Caco-2 (cell line): Measurements from ENCODE around the gene ADGRV1. TPM values are rescaled to one million over a fixed set of nuclear protein-coding genes. Genes with fewer than 3 reads are reported as not detected.
A peak's percentile ranks its signal among the peaks of the same experiment; 100 is the strongest.

Experiments used
- BruUV-seq: library from RNA; stranded (reverse); fragments of 400-500 nt; replicated peaks from 2 replicates; lab custom pipeline; 2021; lab: Mats Ljungman, UMichigan
- CTCF ChIA-PET: fragments of 300-600 bp; sonication (Branson Sonifier 250); formaldehyde crosslinking; loops from one replicate; lab custom pipeline; 2022; ENCODE audit warnings: antibody characterized with exemption; lab: Charles Lee
- POLR2A ChIA-PET: fragments of 300-600 bp; sonication (Branson Sonifier 250); formaldehyde crosslinking; loops from one replicate; lab custom pipeline; 2022; ENCODE audit warnings: antibody characterized with exemption; lab: Charles Lee
- DNase-seq, 2 experiments: peaks; one replicate each; pipeline versions ENCODE4 v3.0.0 to v3.0.0-alpha.2; 2020 to 2022
- H3K27me3 ChIP-seq: replicated peaks from 2 replicates; pipeline ENCODE4 v1.6.0; 2011; ENCODE audit warnings: low read length; ENCODE audit not compliant: control insufficient read depth, insufficient read depth
- H3K36me3 ChIP-seq: 2 replicates; pipeline ENCODE4 v1.5.1; 2011; ENCODE audit warnings: low read length; ENCODE audit not compliant: control insufficient read depth, insufficient read depth
- H3K4me1 ChIP-seq: fragments of 250-450 bp; sonication (Bioruptor Pico); 2 replicates; pipeline ENCODE4 v1.5.1; 2020; ENCODE audit warnings: mild to moderate bottlenecking
- H3K4me3 ChIP-seq: 2 replicates; pipeline ENCODE4 v1.5.1; 2011; ENCODE audit warnings: low read depth, mild to moderate bottlenecking, control low read depth, low read length
- H3K9me3 ChIP-seq: fragments of 250-450 bp; sonication (Bioruptor Pico); 2 replicates; pipeline ENCODE4 v1.5.1; 2020; ENCODE audit warnings: mild to moderate bottlenecking, moderate library complexity
- H3K27ac Mint-ChIP-seq: one replicate; pipeline ENCODE4 v1.8.0; 2022; ENCODE audit warnings: mixed read lengths; ENCODE audit not compliant: unreplicated experiment
- H3K27me3 Mint-ChIP-seq: one replicate; pipeline ENCODE4 v1.8.0; 2022; ENCODE audit warnings: mixed read lengths; ENCODE audit not compliant: insufficient read depth, unreplicated experiment
- H3K36me3 Mint-ChIP-seq: one replicate; pipeline ENCODE4 v1.8.0; 2022; ENCODE audit warnings: mild to moderate bottlenecking, mixed read lengths; ENCODE audit not compliant: insufficient read depth, unreplicated experiment
- H3K4me1 Mint-ChIP-seq: one replicate; pipeline ENCODE4 v1.8.0; 2022; ENCODE audit warnings: low read depth, mixed read lengths; ENCODE audit not compliant: unreplicated experiment
- H3K4me3 Mint-ChIP-seq: one replicate; pipeline ENCODE4 v1.8.0; 2022; ENCODE audit warnings: mild to moderate bottlenecking, moderate library complexity, mixed read lengths; ENCODE audit not compliant: unreplicated experiment
- H3K9me3 Mint-ChIP-seq: one replicate; pipeline ENCODE4 v1.8.0; 2022; ENCODE audit warnings: mixed read lengths; ENCODE audit not compliant: unreplicated experiment
- intact Hi-C: fragments of 100-400 bp; cut with micrococcal nuclease; formaldehyde crosslinking; loops from one replicate; pipeline ENCODE4 v1.10.0; 2022; ENCODE audit not compliant: unreplicated experiment
- total RNA-seq: library from RNA; stranded (reverse); gene quantifications from 2 replicates; pipeline ENCODE4 v1.2.3, GENCODE V29; 2022
- TF ChIP-seq, protein P1 (sequence below), 2 experiments: fragments of 200-600 bp in 1 of 2; IDR thresholded peaks; 1 replicate in 1 of 2; 2 replicates in 1 of 2; pipeline versions ENCODE4 v1.5.1 to v1.8.0; 2011 to 2022; ENCODE audit warnings: antibody characterized with exemption in 1 of 2, control low read depth in 1 of 2, inconsistent platforms in 1 of 2, low read depth in 1 of 2, low read length in 1 of 2, mild to moderate bottlenecking in 1 of 2, moderate library complexity in 1 of 2; ENCODE audit not compliant: insufficient read depth in 1 of 2, severe bottlenecking in 1 of 2, unreplicated experiment in 1 of 2

Gene ADGRV1
- total RNA-seq, 1 experiment from 2014 or later: 23.2 TPM

DNA sequence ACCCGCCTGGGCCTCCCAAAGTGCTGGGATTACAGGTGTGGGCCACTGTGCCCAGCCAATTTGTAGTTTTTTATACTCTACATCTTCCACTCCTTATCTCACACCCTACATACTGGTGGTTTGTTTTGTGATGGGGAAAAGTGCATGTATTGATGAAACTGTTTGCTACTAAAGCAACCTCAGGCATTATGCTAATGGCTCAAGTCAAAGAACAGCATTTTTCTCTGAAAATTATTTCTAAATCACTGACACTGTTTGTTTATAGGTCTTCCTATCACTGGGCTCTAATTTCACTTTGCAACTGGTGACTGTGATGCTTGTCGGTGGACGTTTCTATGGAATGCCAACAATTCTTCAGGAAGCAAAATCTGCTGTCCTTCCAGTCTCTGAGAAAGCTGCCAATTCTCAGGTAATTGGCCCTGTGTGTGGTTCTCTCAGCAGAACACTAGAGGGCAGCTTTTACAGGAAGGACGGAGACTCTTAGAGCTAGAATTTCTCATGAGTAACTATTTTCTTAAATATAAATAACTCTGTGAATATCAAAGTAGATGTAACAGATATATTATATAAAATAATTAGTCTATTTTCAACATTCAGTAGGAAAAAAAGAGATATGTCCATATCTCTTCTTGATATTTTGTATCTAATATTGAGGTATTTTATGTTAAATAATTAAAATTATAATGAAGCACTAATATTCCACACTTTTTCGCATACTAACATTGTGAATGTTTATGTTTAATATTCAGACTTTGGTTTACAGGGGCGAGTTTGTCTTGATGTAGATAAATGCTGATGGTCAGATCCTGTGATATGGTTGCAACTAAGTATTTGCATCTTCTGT lies 244.1 kb downstream of the ADGRV1 start:
- no peak overlapping the region for H3K27ac Mint-ChIP-seq
- peak; percentile 53 to 54 for DNase-seq
- Histone ChIP-seq H3K9me3 (0 out of 2 replicates have a peak, but pooled peaks cover under 1% of the 10 kb centered on the region), H3K4me1 (no peaks in the 10 kb centered on the region), H3K36me3 (no peaks in the 10 kb centered on the region), H3K27me3 (no peaks in the 10 kb centered on the region), H3K4me3 (no peak overlapping the region)
- H3K4me1 Mint-ChIP-seq: no peaks in the 10 kb centered on the region
- POLR2A ChIA-PET: interaction anchor here (0.9 kb wide), 1 partner anchor 581 kb away, joined by 7 read pairs; the partner anchor contains the start of gene ARRDC3
- intact Hi-C loops: loop anchor here (1.0 kb wide), 2 partner anchors 48 to 617 kb away; no protein-coding TSS in a partner anchor
- no TSS peak for BruUV-seq
- no peaks in the 10 kb centered on the region for H3K36me3 Mint-ChIP-seq
- TF ChIP-seq, protein P1, sequence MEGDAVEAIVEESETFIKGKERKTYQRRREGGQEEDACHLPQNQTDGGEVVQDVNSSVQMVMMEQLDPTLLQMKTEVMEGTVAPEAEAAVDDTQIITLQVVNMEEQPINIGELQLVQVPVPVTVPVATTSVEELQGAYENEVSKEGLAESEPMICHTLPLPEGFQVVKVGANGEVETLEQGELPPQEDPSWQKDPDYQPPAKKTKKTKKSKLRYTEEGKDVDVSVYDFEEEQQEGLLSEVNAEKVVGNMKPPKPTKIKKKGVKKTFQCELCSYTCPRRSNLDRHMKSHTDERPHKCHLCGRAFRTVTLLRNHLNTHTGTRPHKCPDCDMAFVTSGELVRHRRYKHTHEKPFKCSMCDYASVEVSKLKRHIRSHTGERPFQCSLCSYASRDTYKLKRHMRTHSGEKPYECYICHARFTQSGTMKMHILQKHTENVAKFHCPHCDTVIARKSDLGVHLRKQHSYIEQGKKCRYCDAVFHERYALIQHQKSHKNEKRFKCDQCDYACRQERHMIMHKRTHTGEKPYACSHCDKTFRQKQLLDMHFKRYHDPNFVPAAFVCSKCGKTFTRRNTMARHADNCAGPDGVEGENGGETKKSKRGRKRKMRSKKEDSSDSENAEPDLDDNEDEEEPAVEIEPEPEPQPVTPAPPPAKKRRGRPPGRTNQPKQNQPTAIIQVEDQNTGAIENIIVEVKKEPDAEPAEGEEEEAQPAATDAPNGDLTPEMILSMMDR (IDR thresholded peaks at IDR 0.05; ENCODE audit: insufficient read depth in 1 of 2, low read depth in 1 of 2, low read length in 1 of 2, severe bottlenecking in 1 of 2, unreplicated experiment in 1 of 2): peak; percentile 75 to 86
- no peak overlapping the region for H3K4me3 Mint-ChIP-seq
- H3K27me3 Mint-ChIP-seq: no peaks in the 10 kb centered on the region
- CTCF ChIA-PET: interaction anchor here (0.9 to 1.8 kb wide), 4 partner anchors 19 to 617 kb away, joined by 3 to 13 read pairs (median 5); no protein-coding TSS in a partner anchor
- peaks cover 22% of the 10 kb centered on the region for H3K9me3 Mint-ChIP-seq

- no TSS peak for BruUV-seq
- TF ChIP-seq, protein P1 (IDR thresholded peaks at IDR 0.05; ENCODE audit: insufficient read depth in 1 of 2, low read depth in 1 of 2, low read length in 1 of 2, severe bottlenecking in 1 of 2, unreplicated experiment in 1 of 2): no peak
- Mint-ChIP-seq H3K27me3 (no peaks in the 10 kb centered on the region), H3K9me3 (peaks cover 15% of the 10 kb centered on the region), H3K4me3 (no peak overlapping the region), H3K27ac (no peak overlapping the region), H3K36me3 (no peaks in the 10 kb centered on the region), H3K4me1 (no peaks in the 10 kb centered on the region)
- Histone ChIP-seq H3K27me3 (no peaks in the 10 kb centered on the region), H3K36me3 (no peaks in the 10 kb centered on the region), H3K4me1 (no peaks in the 10 kb centered on the region), H3K9me3 (no peaks in the 10 kb centered on the region), H3K4me3 (no peak overlapping the region)
- POLR2A ChIA-PET: no interaction called here
- DNase-seq: peak in 1 of 2 experiments; percentile 5
- CTCF ChIA-PET: interaction anchor here (1.0 to 1.8 kb wide), 3 partner anchors 20 to 616 kb away, joined by 4 to 13 read pairs (median 6); no protein-coding TSS in a partner anchor
- intact Hi-C loops: no loop called here
Observed at GRCh38 chr5:90803381-90803780, 244.8 kb downstream of the ADGRV1 start.

DNA sequence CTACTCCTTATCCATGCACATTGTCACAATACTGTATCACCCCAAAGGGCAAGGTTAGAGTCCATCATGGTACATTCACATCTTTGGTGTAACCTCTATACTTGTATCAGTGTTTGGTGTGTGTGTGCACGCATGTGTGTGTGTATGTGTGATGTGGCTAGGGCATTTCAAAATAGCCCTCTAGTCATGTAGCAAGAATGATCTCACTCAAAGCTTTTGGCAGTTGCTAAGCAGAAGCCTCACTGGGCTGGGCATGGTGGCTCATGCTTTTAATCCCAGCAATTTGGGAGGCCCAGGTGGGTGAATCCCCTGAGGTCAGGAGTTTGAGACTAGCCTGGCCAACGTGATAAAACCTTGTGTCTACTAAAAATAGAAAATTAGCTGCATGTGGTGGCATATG lies 245.3 kb downstream of the ADGRV1 start:
- no peak for DNase-seq
- H3K4me1 Mint-ChIP-seq: no peaks in the 10 kb centered on the region
- TF ChIP-seq, protein P1 (IDR thresholded peaks at IDR 0.05; ENCODE audit: insufficient read depth in 1 of 2, low read depth in 1 of 2, low read length in 1 of 2, severe bottlenecking in 1 of 2, unreplicated experiment in 1 of 2): no peak
- ChIA-PET POLR2A (no interaction called here), CTCF (interaction anchor here (1.4 to 1.8 kb wide), 2 partner anchors 581 to 616 kb away, joined by 6 to 13 read pairs; no protein-coding TSS in a partner anchor)
- no peaks in the 10 kb centered on the region for H3K27me3 Mint-ChIP-seq
- Histone ChIP-seq H3K36me3 (no peaks in the 10 kb centered on the region), H3K9me3 (no peaks in the 10 kb centered on the region), H3K27me3 (no peaks in the 10 kb centered on the region), H3K4me3 (no peak overlapping the region), H3K4me1 (no peaks in the 10 kb centered on the region)
- H3K9me3 Mint-ChIP-seq: peaks cover 10% of the 10 kb centered on the region
- H3K27ac Mint-ChIP-seq: no peak overlapping the region
- intact Hi-C loops: no loop called here
- BruUV-seq: no TSS peak
- no peaks in the 10 kb centered on the region for H3K36me3 Mint-ChIP-seq
- H3K4me3 Mint-ChIP-seq: no peak overlapping the region
